ENCODE measurements around the gene IFI16.

DNA sequence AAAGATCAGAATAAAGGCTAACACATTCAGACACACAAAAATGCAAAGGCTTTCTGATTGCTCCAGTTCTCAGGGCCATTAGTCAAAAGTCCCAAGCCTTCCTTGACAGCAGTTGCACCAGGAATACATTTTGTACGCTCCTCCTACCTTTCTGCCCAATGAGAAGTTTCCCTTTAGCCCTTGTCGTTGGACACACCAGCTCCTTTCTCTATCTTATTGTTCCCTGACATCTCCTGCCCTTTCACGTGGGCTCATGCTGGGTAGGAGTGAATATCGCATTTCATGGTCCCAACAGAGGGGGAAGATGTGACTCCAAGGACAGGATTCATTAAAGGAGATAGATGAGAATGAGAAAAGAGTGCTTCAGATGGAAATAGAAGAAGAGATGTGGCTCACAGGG is 33.5 kb upstream of the IFI16 start:
- no peak for TF ChIP-seq POLR2A (IDR thresholded peaks at IDR 0.05)
- TF ChIP-seq CTCF (IDR thresholded peaks at IDR 0.05): no peak

Data from Peyer's patch (tissue), 4 donors.